Measurements from ENCODE around the gene RHBDF2. TPM values are rescaled to one million over a fixed set of nuclear protein-coding genes. Genes with fewer than 3 reads are reported as not detected.

The RHBDF2 gene
- total RNA-seq, 4 donors from 2014 or later = 27.0 to 38.5 (median 33.7) TPM

DNA sequence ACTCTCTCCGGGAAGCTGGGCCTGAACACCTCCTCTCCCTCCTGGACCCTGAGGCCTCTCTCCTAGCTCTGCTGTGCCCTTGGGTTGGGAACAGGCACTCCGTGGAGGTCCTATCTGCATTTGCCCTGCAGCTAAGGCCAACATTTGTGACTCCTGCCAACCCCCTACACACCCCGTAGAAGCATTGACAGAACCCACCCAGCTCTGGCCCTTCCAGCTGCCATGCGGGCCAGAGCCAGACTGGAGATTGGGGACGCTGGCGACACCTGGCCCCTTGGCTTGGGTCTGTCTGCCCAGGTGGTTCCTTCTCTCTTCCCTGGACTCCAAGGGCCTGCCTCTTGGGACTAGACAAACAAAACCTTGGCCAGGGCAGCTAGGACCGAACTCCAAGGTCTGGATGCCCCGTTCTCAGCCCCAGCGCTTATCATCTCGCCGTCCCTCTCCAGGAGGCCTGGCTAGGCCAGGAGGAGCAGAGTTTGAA is 644 bp upstream of the RHBDF2 start:
- peaks cover 0 to 4% (median 0%) of the 10 kb centered on the region in 4 donors for H3K27me3 ChIP-seq
- peaks cover 14 to 63% (median 36%) of the 10 kb centered on the region in 3 donors for H3K4me1 ChIP-seq
- H3K4me3 ChIP-seq = peak overlapping the region; percentile 64 to 95 (median 84)
- no peak for DNase-seq
- H3K27ac ChIP-seq = peak overlapping the region; percentile 84 to 94 (median 91)
- H3K9me3 ChIP-seq = no peaks in the 10 kb centered on the region
- TF ChIP-seq, protein P1, sequence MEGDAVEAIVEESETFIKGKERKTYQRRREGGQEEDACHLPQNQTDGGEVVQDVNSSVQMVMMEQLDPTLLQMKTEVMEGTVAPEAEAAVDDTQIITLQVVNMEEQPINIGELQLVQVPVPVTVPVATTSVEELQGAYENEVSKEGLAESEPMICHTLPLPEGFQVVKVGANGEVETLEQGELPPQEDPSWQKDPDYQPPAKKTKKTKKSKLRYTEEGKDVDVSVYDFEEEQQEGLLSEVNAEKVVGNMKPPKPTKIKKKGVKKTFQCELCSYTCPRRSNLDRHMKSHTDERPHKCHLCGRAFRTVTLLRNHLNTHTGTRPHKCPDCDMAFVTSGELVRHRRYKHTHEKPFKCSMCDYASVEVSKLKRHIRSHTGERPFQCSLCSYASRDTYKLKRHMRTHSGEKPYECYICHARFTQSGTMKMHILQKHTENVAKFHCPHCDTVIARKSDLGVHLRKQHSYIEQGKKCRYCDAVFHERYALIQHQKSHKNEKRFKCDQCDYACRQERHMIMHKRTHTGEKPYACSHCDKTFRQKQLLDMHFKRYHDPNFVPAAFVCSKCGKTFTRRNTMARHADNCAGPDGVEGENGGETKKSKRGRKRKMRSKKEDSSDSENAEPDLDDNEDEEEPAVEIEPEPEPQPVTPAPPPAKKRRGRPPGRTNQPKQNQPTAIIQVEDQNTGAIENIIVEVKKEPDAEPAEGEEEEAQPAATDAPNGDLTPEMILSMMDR (IDR thresholded peaks at IDR 0.05) = no peak
- intact Hi-C loops (cut with DNase I) = loop anchor here (10.0 kb wide), 1 partner anchor 97 kb away; no protein-coding TSS in a partner anchor
- no peaks in the 10 kb centered on the region for H3K36me3 ChIP-seq
- WGBS, 2 donors = 59 to 70% methylated on average over 5 to 6 of the region's 11 CpGs

DNA sequence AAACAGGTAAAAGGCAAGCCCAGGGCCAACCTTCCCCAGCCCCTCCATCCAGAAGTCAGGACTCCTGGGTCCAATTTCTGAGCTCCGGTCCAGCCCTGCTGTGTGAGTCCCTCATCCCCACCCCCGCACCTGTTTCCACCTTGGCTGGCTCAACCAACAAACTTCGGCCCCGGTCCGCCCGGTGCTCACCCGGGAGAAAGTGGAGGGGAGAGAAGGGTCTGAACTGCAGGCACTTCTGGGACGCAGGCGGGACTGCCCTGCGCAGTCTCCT is 541 bp downstream of the RHBDF2 start:
- no peaks in the 10 kb centered on the region for H3K36me3 ChIP-seq
- H3K27me3 ChIP-seq = no peaks in the 10 kb centered on the region
- peaks cover 14 to 67% (median 33%) of the 10 kb centered on the region in 3 donors for H3K4me1 ChIP-seq
- no peak for TF ChIP-seq POLR2A (IDR thresholded peaks at IDR 0.05)
- TF ChIP-seq, protein P1 (IDR thresholded peaks at IDR 0.05) = no peak
- H3K4me3 ChIP-seq = peak overlapping the region; percentile 64 to 95 (median 84)
- DNase-seq = no peak
- intact Hi-C loops (cut with DNase I) = loop anchor here (10.0 kb wide), 1 partner anchor 96 kb away; no protein-coding TSS in a partner anchor
- 7 to 17% methylated on average over 3 to 8 of the region's 10 CpGs for WGBS, 2 donors
- no peaks in the 10 kb centered on the region for H3K9me3 ChIP-seq
- H3K27ac ChIP-seq = peak overlapping the region; percentile 84 to 94 (median 91)

GRCh38 chr17:76500074-76500746 is 1.0 kb downstream of the RHBDF2 start:
- Histone ChIP-seq H3K36me3 (no peaks in the 10 kb centered on the region), H3K27me3 (no peaks in the 10 kb centered on the region), H3K4me1 (peaks cover 14 to 69% (median 33%) of the 10 kb centered on the region in 3 donors), H3K9me3 (no peaks in the 10 kb centered on the region), H3K27ac (peak overlapping the region; percentile 84 to 94 (median 91)), H3K4me3 (peak overlapping the region; percentile 64 to 95 (median 84))
- TF ChIP-seq, protein P1 (IDR thresholded peaks at IDR 0.05) = no peak
- peak in 1 of 4 donors; percentile 27 for TF ChIP-seq POLR2A (IDR thresholded peaks at IDR 0.05)
- intact Hi-C loops (cut with DNase I) = loop anchor here (10.0 kb wide), 1 partner anchor 95 kb away; no protein-coding TSS in a partner anchor
- no peak for DNase-seq
- 32 to 36% methylated on average over 5 to 14 of the region's 17 CpGs for WGBS, 2 donors

DNA sequence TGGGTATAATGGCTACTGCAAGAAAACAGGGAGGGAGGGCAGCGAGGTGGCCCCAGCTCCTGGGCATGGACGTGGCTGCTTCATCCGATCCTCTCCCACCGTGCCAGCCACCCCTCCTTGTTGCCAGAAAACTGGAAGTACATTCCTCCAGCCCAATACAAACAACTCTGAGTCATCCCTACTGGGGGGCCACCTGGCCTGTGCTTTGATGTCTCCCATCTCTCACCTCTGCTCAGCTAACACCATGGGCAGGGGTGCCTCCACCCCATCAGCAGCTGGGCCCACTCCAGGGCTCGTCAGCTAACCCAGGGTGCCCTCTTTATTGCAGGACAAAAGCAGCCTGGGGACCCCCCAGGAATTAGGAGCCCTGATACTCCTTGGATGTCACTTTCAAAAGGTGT is 2.0 kb downstream of the RHBDF2 start:
- WGBS, 2 donors = 51 to 53% methylated on average over 3 to 5 of the region's 5 CpGs
- Histone ChIP-seq H3K4me3 (peak overlapping the region; percentile 64 to 95 (median 84)), H3K27ac (peak overlapping the region; percentile 84 to 94 (median 91)), H3K36me3 (no peaks in the 10 kb centered on the region), H3K9me3 (no peaks in the 10 kb centered on the region), H3K27me3 (no peaks in the 10 kb centered on the region), H3K4me1 (peaks cover 16 to 79% (median 34%) of the 10 kb centered on the region in 3 donors)
- no peak for TF ChIP-seq POLR2A (IDR thresholded peaks at IDR 0.05)
- TF ChIP-seq, protein P1 (IDR thresholded peaks at IDR 0.05) = no peak
- DNase-seq = no peak
- intact Hi-C loops (cut with DNase I) = no loop called here

DNA sequence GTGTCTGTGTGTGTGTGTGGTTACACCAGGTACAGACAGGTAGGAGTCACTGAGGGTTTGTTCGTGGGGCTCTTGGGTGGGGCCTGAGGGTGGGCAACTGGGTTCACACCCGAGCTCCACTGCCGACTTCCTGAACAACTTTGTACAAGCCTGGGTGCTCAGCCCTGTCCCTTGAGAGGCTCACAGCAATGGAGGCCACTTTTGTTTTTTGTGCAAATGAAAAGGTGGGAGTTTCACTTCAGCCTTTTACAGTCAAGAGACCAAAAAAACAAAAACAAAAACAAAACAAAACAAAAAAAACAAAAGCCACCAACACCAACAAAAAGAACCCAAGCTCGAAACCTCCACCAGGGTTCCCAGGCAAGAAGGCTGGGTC is 2.4 kb downstream of the RHBDF2 start:
- Histone ChIP-seq H3K4me3 (peak overlapping the region in 3 of 4 donors; percentile 64 to 86 (median 83)), H3K27me3 (no peaks in the 10 kb centered on the region), H3K36me3 (no peaks in the 10 kb centered on the region), H3K27ac (peak overlapping the region; percentile 84 to 94 (median 91)), H3K4me1 (peaks cover 20 to 83% (median 38%) of the 10 kb centered on the region in 3 donors), H3K9me3 (no peaks in the 10 kb centered on the region)
- TF ChIP-seq, protein P1 (IDR thresholded peaks at IDR 0.05) = no peak
- TF ChIP-seq POLR2A (IDR thresholded peaks at IDR 0.05) = no peak
- DNase-seq = no peak
- 52 to 63% methylated on average over 2 to 3 of the region's 4 CpGs for WGBS, 2 donors
- intact Hi-C loops (cut with DNase I) = no loop called here
